H1 (cell line): Measurements from ENCODE around the gene EXOC2.

ENCODE experiments used
- CEBPB ChIP-seq: IDR thresholded peaks from 2 replicates; pipeline ENCODE4 v1.6.1; 2012; ENCODE audit warnings: low read depth, low read length
- CHD2 ChIP-seq: IDR thresholded peaks from 2 replicates; pipeline ENCODE4 v1.6.1; 2012; ENCODE audit warnings: low read length, improper control_type of control experiment
- CTCF ChIP-seq, 3 experiments: IDR thresholded peaks; 1 replicate in 2 of 3; 2 replicates in 1 of 3; pipeline versions ENCODE4 v1.5.1 to v1.6.1; 2011; ENCODE audit warnings: low read length in 3 of 3, mild to moderate bottlenecking in 3 of 3, inconsistent platforms in 2 of 3, low read depth in 1 of 3, moderate library complexity in 1 of 3; ENCODE audit not compliant: insufficient read depth in 1 of 3; ENCODE audit errors: control extremely low read depth in 1 of 3
- E2F6 ChIP-seq: IDR thresholded peaks from 2 replicates; pipeline ENCODE4 v1.6.1; 2012; ENCODE audit warnings: inconsistent platforms
- EP300 ChIP-seq, 2 experiments: IDR thresholded peaks; 1 replicate in 1 of 2; 2 replicates in 1 of 2; pipeline ENCODE4 v1.6.1; 2011 to 2012; ENCODE audit warnings: low read depth in 2 of 2, low read length in 2 of 2, mild to moderate bottlenecking in 2 of 2, borderline replicate concordance in 1 of 2, inconsistent platforms in 1 of 2, moderate library complexity in 1 of 2
- MAX ChIP-seq: IDR thresholded peaks from 2 replicates; pipeline ENCODE4 v1.6.1; 2012; ENCODE audit warnings: inconsistent platforms

- TF ChIP-seq E2F6 = no peak
- TF ChIP-seq MAX = no peak
- no peak for TF ChIP-seq CEBPB
- no peak for TF ChIP-seq CHD2
- no peak for TF ChIP-seq EP300 (IDR thresholded peaks at IDR 0.05; ENCODE audit: borderline replicate concordance in 1 of 2, low read depth in 2 of 2, low read length in 2 of 2)
- TF ChIP-seq CTCF (IDR thresholded peaks at IDR 0.05; ENCODE audit: control extremely low read depth in 1 of 3, insufficient read depth in 1 of 3, low read depth in 1 of 3, low read length in 3 of 3) = no peak
These were observed 35.2 kb downstream of the EXOC2 start for GRCh38 chr6:657743-658142.
